Activated B cell treated with CpG ODN at 0.5 μM for 24 hours (primary cell): Measurements from ENCODE around the gene PRMT7. TPM values are rescaled to one million over a fixed set of nuclear protein-coding genes. Genes with fewer than 3 reads are reported as not detected.

Experiments
- ATAC-seq: fragments of 200-7000 bp; cut with Tn5 transposase; one replicate; pipeline ENCODE4 v1.10.0; 2021; ENCODE audit warnings: low read depth, mild to moderate bottlenecking, moderate library complexity
- CTCF ChIA-PET: fragments of 350-600 bp; sonication (Branson Sonifier 250); formaldehyde crosslinking; loops from one replicate; lab custom pipeline; 2021; ENCODE audit warnings: antibody characterized with exemption; lab: Charles Lee
- POLR2A ChIA-PET: fragments of 350-600 bp; sonication (Branson Sonifier 250); formaldehyde crosslinking; loops from one replicate; lab custom pipeline; 2021; ENCODE audit warnings: antibody characterized with exemption; lab: Charles Lee
- DNase-seq: peaks from one replicate; pipeline ENCODE4 v3.0.0; 2022
- H3K27ac Mint-ChIP-seq: one replicate; pipeline ENCODE4 v1.8.0; 2020; ENCODE audit warnings: mixed read lengths
- H3K27me3 Mint-ChIP-seq: one replicate; pipeline ENCODE4 v1.8.0; 2021; ENCODE audit warnings: mixed read lengths
- H3K36me3 Mint-ChIP-seq: one replicate; pipeline ENCODE4 v1.8.0; 2021; ENCODE audit warnings: low read depth, mixed read lengths
- H3K4me1 Mint-ChIP-seq: one replicate; pipeline ENCODE4 v1.8.0; 2021; ENCODE audit warnings: mixed read lengths
- H3K4me3 Mint-ChIP-seq: one replicate; pipeline ENCODE4 v1.8.0; 2020; ENCODE audit warnings: mild to moderate bottlenecking, mixed read lengths
- H3K9me3 Mint-ChIP-seq: one replicate; pipeline ENCODE4 v1.8.0; 2020; ENCODE audit warnings: mixed read lengths
- CTCF ChIP-seq: fragments of 200-600 bp; IDR thresholded peaks from one replicate; pipeline ENCODE4 v1.8.0; 2022; ENCODE audit warnings: antibody characterized with exemption, mild to moderate bottlenecking
- intact Hi-C: fragments of 100-400 bp; cut with micrococcal nuclease; formaldehyde crosslinking; loops from one replicate; pipeline ENCODE4 v1.15.1; 2024
- total RNA-seq: library from RNA; stranded (reverse); gene quantifications from 2 replicates; pipeline ENCODE4 v1.2.3, GENCODE V29; 2022

Gene PRMT7
- total RNA-seq, 1 donor from 2014 or later, result 50.3 TPM

GRCh38 chr16:68265078-68265920, 45.5 kb upstream of the PRMT7 start:
- peak; percentile 10 for ATAC-seq

GRCh38 chr16:68267612-68268405, 43.0 kb upstream of the PRMT7 start:
- POLR2A ChIA-PET, result interaction anchor here (5.5 kb wide), 1 partner anchor 17 kb away, joined by 61 read pairs; no protein-coding TSS in a partner anchor
- Mint-ChIP-seq H3K36me3 (peaks cover 33% of the 10 kb centered on the region), H3K9me3 (no peaks in the 10 kb centered on the region), H3K4me3 (no peak overlapping the region), H3K27me3 (no peaks in the 10 kb centered on the region), H3K27ac (peak overlapping the region; percentile 35), H3K4me1 (peaks cover 58% of the 10 kb centered on the region)
- TF ChIP-seq CTCF, result no peak
- no peak for ATAC-seq
- DNase-seq, result no peak
- CTCF ChIA-PET, result no interaction called here
- intact Hi-C loops, result no loop called here

More at GRCh38 chr16:68265078-68265920, 45.5 kb upstream of the PRMT7 start:
- H3K36me3 Mint-ChIP-seq, result peaks cover 24% of the 10 kb centered on the region
- ChIA-PET CTCF (interaction anchor here (2.5 to 9.0 kb wide), 2 partner anchors 46 to 60 kb away, joined by 30 to 321 read pairs; partner anchors contain the start of genes PRMT7 and SLC7A6OS), POLR2A (interaction anchor here (2.4 to 5.9 kb wide), 3 partner anchors 20 to 44 kb away, joined by 8 to 104 read pairs (median 61); partner anchors contain the start of genes PRMT7 and SLC7A6OS)
- no peaks in the 10 kb centered on the region for H3K9me3 Mint-ChIP-seq
- DNase-seq, result no peak
- intact Hi-C loops, result loop anchor here (1.0 to 2.0 kb wide), 3 partner anchors 10 to 246 kb away; partner anchors contain the start of gene ESRP2
- no peak for TF ChIP-seq CTCF
- H3K4me1 Mint-ChIP-seq, result peaks cover 53% of the 10 kb centered on the region
- H3K4me3 Mint-ChIP-seq, result peak overlapping the region; percentile 96
- no peaks in the 10 kb centered on the region for H3K27me3 Mint-ChIP-seq
- peak overlapping the region; percentile 95 for H3K27ac Mint-ChIP-seq

- intact Hi-C loops, result no loop called here
Observed at GRCh38 chr16:68269793-68270192, 41.0 kb upstream of the PRMT7 start.

GRCh38 chr16:68270353-68270752, 40.5 kb upstream of the PRMT7 start:
- peaks cover 66% of the 10 kb centered on the region for H3K4me1 Mint-ChIP-seq

More at GRCh38 chr16:68269793-68270192, 41.0 kb upstream of the PRMT7 start:
- Mint-ChIP-seq H3K27ac (no peak overlapping the region), H3K9me3 (no peaks in the 10 kb centered on the region), H3K4me3 (no peak overlapping the region), H3K4me1 (peaks cover 65% of the 10 kb centered on the region), H3K27me3 (no peaks in the 10 kb centered on the region), H3K36me3 (peaks cover 45% of the 10 kb centered on the region)
- POLR2A ChIA-PET, result interaction anchor here (1.4 to 1.5 kb wide), 2 partner anchors 12 to 15 kb away, joined by 4 to 8 read pairs; no protein-coding TSS in a partner anchor
- TF ChIP-seq CTCF, result no peak
- CTCF ChIA-PET, result no interaction called here
- DNase-seq, result no peak
- no peak for ATAC-seq

More at GRCh38 chr16:68270353-68270752, 40.5 kb upstream of the PRMT7 start:
- ChIA-PET CTCF (no interaction called here), POLR2A (interaction anchor here (0.6 to 1.5 kb wide), 2 partner anchors 13 to 14 kb away, joined by 3 to 4 read pairs; no protein-coding TSS in a partner anchor)
- Mint-ChIP-seq H3K27ac (no peak overlapping the region), H3K36me3 (peaks cover 49% of the 10 kb centered on the region), H3K27me3 (no peaks in the 10 kb centered on the region), H3K4me3 (no peak overlapping the region), H3K9me3 (no peaks in the 10 kb centered on the region)
- intact Hi-C loops, result no loop called here
- TF ChIP-seq CTCF, result no peak
- no peak for ATAC-seq
- no peak for DNase-seq
